ENCODE measurements around the gene DSCAML1. TPM values are rescaled to one million over a fixed set of nuclear protein-coding genes. Genes with fewer than 3 reads are reported as not detected.

Gene DSCAML1
- total RNA-seq, 6 donors from 2014 or later: 0.30 to 3.1 (median 1.3) TPM

DNA sequence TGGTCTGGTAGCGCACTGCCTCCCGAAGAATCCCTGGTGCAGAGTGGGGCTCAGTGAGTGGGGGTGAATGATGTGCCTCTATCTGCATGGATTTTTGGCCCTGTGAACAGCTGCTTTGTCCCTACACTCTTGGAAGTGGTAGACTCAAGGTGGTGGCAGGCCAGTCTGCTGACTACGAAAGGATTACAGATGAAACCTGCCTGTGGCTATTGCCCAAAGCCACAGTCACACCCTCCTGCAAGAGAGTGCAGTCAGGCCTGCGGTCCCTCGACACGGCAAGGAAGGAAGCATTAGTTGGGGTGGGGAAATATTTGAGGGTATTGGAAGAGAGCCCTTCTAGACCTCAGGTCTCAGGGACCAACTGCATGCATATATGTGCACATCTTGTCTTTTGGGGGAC lies 63.7 kb downstream of the DSCAML1 start:
- ATAC-seq (ENCODE audit: low FRiP score in 2 of 2) (no peak), DNase-seq (no peak)
- Histone ChIP-seq H3K9me3 (no peaks in the 10 kb centered on the region), H3K4me1 (peaks cover 0 to 13% (median 6%) of the 10 kb centered on the region in 4 donors), H3K27me3 (no peaks in the 10 kb centered on the region), H3K27ac (no peak overlapping the region), H3K4me3 (no peak overlapping the region), H3K36me3 (no peaks in the 10 kb centered on the region)
- TF ChIP-seq EP300 (IDR thresholded peaks at IDR 0.05) (no peak), POLR2A (IDR thresholded peaks at IDR 0.05) (no peak)
- 55 to 89% methylated on average over 4 to 6 of the region's 6 CpGs for WGBS, 2 donors

DNA sequence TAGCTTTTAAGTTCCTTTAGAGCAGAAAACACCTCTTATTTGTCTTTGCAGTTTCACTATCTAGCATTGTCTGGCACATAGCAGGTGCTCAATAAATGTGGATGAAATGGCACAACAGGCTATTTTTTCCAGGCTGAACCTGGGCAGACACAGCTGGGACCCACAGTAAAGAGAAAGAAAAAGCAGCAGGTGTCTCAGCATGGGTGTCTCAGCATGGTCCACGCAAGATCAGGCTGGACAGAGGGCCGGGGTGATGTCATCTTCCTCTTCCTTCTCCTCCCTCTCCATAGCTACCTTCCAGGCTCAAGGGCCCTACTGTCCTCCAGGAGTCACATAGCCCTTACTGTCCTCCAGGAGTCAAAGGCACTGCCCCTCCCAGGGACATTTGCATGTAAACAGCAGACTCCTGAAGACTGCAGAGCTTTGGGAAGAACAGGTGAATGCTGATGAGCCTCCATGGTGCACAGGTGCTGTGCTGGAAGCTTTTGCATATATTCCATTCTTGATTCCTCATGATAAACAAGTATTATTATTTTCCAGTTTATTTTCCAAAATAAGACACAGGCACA lies 65.2 kb downstream of the DSCAML1 start:
- no peak overlapping the region for H3K27ac ChIP-seq
- no peaks in the 10 kb centered on the region for H3K36me3 ChIP-seq
- ATAC-seq (ENCODE audit: low FRiP score in 2 of 2) (no peak), DNase-seq (no peak)
- TF ChIP-seq POLR2AphosphoS5 (IDR thresholded peaks at IDR 0.05) (no peak), POLR2A (IDR thresholded peaks at IDR 0.05) (no peak), EP300 (IDR thresholded peaks at IDR 0.05) (no peak)
- TF ChIP-seq, protein P1, sequence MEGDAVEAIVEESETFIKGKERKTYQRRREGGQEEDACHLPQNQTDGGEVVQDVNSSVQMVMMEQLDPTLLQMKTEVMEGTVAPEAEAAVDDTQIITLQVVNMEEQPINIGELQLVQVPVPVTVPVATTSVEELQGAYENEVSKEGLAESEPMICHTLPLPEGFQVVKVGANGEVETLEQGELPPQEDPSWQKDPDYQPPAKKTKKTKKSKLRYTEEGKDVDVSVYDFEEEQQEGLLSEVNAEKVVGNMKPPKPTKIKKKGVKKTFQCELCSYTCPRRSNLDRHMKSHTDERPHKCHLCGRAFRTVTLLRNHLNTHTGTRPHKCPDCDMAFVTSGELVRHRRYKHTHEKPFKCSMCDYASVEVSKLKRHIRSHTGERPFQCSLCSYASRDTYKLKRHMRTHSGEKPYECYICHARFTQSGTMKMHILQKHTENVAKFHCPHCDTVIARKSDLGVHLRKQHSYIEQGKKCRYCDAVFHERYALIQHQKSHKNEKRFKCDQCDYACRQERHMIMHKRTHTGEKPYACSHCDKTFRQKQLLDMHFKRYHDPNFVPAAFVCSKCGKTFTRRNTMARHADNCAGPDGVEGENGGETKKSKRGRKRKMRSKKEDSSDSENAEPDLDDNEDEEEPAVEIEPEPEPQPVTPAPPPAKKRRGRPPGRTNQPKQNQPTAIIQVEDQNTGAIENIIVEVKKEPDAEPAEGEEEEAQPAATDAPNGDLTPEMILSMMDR (IDR thresholded peaks at IDR 0.05): no peak
- H3K27me3 ChIP-seq: no peaks in the 10 kb centered on the region
- no peaks in the 10 kb centered on the region for H3K9me3 ChIP-seq
- peaks cover 0 to 13% (median 6%) of the 10 kb centered on the region in 4 donors for H3K4me1 ChIP-seq
- no peak overlapping the region for H3K4me3 ChIP-seq
- WGBS, 2 donors: 81 to 93% methylated on average over 2 of the region's 2 CpGs

DNA sequence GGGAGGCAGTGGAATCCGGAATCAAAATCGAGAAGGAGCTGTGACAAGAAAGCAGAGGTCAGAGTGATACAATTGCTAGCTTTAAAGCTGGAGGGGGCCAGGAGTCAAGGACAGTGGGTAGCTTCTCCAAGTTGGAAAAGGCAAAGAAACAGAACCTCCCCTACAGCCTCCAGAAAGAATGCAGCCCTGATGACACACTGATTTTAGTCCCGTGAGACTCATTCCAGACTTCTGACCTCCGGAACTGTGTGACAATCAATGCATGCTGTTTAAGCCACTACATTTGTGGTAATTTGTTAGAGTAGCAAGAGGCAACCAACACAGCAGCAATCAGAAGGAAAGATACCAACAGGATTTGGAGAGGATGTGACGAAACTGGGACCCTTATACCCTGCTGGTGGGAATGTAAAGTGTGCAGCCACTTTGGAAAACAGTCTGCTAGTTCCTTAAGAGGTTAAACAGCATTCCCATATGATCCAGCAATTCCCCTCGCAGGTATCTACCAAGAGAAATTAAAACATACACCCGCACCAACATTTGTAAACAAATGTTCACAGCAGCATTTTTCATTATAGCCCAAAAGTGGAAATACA lies 66.7 kb downstream of the DSCAML1 start:
- no peaks in the 10 kb centered on the region for H3K9me3 ChIP-seq
- peaks cover 0 to 13% (median 6%) of the 10 kb centered on the region in 4 donors for H3K4me1 ChIP-seq
- WGBS, 2 donors: 81 to 89% methylated on average over 7 of the region's 7 CpGs
- TF ChIP-seq EP300 (IDR thresholded peaks at IDR 0.05) (no peak), POLR2AphosphoS5 (IDR thresholded peaks at IDR 0.05) (no peak), POLR2A (IDR thresholded peaks at IDR 0.05) (no peak)
- TF ChIP-seq, protein P1 (IDR thresholded peaks at IDR 0.05): no peak
- H3K36me3 ChIP-seq: no peaks in the 10 kb centered on the region
- no peak overlapping the region for H3K4me3 ChIP-seq
- H3K27ac ChIP-seq: no peak overlapping the region
- ATAC-seq (ENCODE audit: low FRiP score in 2 of 2) (no peak), DNase-seq (no peak)
- H3K27me3 ChIP-seq: no peaks in the 10 kb centered on the region

DNA sequence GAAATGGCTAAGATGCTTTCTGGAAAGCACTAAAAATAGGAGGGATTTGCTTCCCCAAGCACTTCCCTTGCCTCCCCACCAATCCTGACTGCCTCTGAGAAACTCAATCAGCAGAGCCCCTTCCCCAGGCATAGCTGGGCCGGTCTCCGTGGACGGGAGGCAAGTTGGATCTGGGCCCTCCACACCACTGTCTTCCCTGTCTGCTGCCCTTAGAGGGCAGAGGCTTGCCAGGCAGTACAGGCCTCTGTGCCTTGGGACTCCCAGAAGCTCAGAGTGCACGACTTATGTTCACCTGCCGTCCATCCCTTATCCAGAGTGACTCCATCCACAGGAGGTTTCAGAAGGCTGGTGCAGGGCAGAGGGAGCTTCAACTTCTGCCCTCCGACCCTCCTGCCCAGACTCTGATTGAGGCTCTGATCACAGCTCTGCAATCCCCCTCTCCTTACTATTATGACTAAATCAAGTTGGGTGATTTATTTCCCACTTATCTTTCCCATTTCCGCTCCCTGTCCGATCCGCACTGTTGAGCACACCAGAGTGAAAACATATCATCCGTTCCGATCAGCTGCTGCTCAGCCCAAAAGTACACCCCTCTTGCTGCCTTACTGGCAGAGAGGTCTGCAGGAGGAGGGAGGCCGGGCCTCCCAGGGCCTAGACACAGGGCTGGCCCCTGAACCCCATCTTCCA lies 71.8 kb downstream of the DSCAML1 start:
- Histone ChIP-seq H3K9me3 (no peaks in the 10 kb centered on the region), H3K36me3 (no peaks in the 10 kb centered on the region), H3K4me3 (no peak overlapping the region), H3K27me3 (no peaks in the 10 kb centered on the region), H3K4me1 (no peaks in the 10 kb centered on the region), H3K27ac (no peak overlapping the region)
- no peak for TF ChIP-seq POLR2A (IDR thresholded peaks at IDR 0.05)
- no peak for TF ChIP-seq POLR2AphosphoS5 (IDR thresholded peaks at IDR 0.05)
- TF ChIP-seq, protein P1 (IDR thresholded peaks at IDR 0.05): no peak
- no peak for TF ChIP-seq EP300 (IDR thresholded peaks at IDR 0.05)
- WGBS, 2 donors: 84 to 94% methylated on average over 6 to 11 of the region's 12 CpGs
- ATAC-seq (ENCODE audit: low FRiP score in 2 of 2): peak in 1 of 2 donors; percentile 27
- DNase-seq: no peak

DNA sequence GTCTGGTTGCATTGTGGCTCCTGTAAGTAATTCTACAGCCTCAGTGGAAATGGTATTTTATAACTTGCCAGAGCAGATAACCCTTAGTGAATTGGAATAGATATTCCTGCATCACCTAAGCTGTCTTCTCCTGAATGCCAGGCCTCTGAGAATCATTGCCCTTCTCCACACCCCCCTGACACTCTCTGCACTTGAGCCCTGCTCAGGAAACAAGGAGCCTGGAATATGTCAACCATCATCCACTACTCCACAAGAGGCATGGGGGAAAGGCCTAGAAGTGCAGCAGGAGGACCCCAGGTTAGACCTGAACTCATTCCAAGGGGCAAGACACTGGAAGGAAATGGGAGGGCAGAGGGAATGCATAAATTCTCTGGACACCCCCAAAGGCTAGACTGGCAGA lies 72.4 kb downstream of the DSCAML1 start:
- H3K36me3 ChIP-seq: no peaks in the 10 kb centered on the region
- no peaks in the 10 kb centered on the region for H3K4me1 ChIP-seq
- no peak for DNase-seq
- no peaks in the 10 kb centered on the region for H3K27me3 ChIP-seq
- no peak overlapping the region for H3K27ac ChIP-seq
- H3K9me3 ChIP-seq: no peaks in the 10 kb centered on the region
- TF ChIP-seq EP300 (IDR thresholded peaks at IDR 0.05) (no peak), POLR2AphosphoS5 (IDR thresholded peaks at IDR 0.05) (no peak), POLR2A (IDR thresholded peaks at IDR 0.05) (no peak)
- TF ChIP-seq, protein P1 (IDR thresholded peaks at IDR 0.05): no peak
- no peak overlapping the region for H3K4me3 ChIP-seq
- ATAC-seq (ENCODE audit: low FRiP score in 2 of 2): no peak

Data from upper lobe of left lung (tissue), 6 donors.